HG02943 (cell line): ENCODE data around the gene TMX4.

Experiments used
- ATAC-seq: cut with Tn5 transposase; IDR thresholded peaks from one replicate; pipeline ENCODE4 v1.9.1; 2021; ENCODE audit warnings: mild to moderate bottlenecking, low read depth, moderate library complexity; ENCODE audit not compliant: unreplicated experiment

The TMX4 gene

GRCh38 chr20:8020314-8021079, 936 bp upstream of the TMX4 start:
- ATAC-seq: peak; percentile 46

GRCh38 chr20:8019998-8020247, 362 bp upstream of the TMX4 start:
- no peak for ATAC-seq

GRCh38 chr20:8018958-8019245, 659 bp downstream of the TMX4 start:
- peak; percentile 64 for ATAC-seq

- ATAC-seq: no peak
Measured at GRCh38 chr20:8012724-8013123, 6.8 kb downstream of the TMX4 start.

GRCh38 chr20:8008733-8009132, 10.8 kb downstream of the TMX4 start:
- ATAC-seq: no peak

- ATAC-seq: no peak
Measured at GRCh38 chr20:8007490-8007889, 12.1 kb downstream of the TMX4 start.

- no peak for ATAC-seq
Measured at GRCh38 chr20:8005575-8006366, 13.8 kb downstream of the TMX4 start.

- no peak for ATAC-seq
Measured at GRCh38 chr20:8005033-8005432, 14.5 kb downstream of the TMX4 start.

- no peak for ATAC-seq
Measured at GRCh38 chr20:8002056-8002455, 17.5 kb downstream of the TMX4 start.

GRCh38 chr20:8000796-8001195, 18.8 kb downstream of the TMX4 start:
- no peak for ATAC-seq

- ATAC-seq: no peak
Measured at GRCh38 chr20:7996898-7997297, 22.7 kb downstream of the TMX4 start.

- no peak for ATAC-seq
Measured at GRCh38 chr20:7994809-7995208, 24.8 kb downstream of the TMX4 start.

GRCh38 chr20:7993703-7994102, 25.9 kb downstream of the TMX4 start:
- no peak for ATAC-seq

- no peak for ATAC-seq
Measured at GRCh38 chr20:7993238-7993637, 26.3 kb downstream of the TMX4 start.

GRCh38 chr20:7990385-7990784, 29.2 kb downstream of the TMX4 start:
- ATAC-seq: no peak

- ATAC-seq: no peak
Measured at GRCh38 chr20:7989379-7989778, 30.2 kb downstream of the TMX4 start.

GRCh38 chr20:7985916-7986315, 33.6 kb downstream of the TMX4 start:
- no peak for ATAC-seq

GRCh38 chr20:7984192-7984591, 35.4 kb downstream of the TMX4 start:
- no peak for ATAC-seq

- ATAC-seq: no peak
Measured at GRCh38 chr20:7981374-7981773, 38.2 kb downstream of the TMX4 start.

- peak; percentile 67 for ATAC-seq
Measured at GRCh38 chr20:7980332-7981046, 39.1 kb downstream of the TMX4 start.

GRCh38 chr20:7977709-7978108, 41.9 kb downstream of the TMX4 start:
- no peak for ATAC-seq
